Inflammatory macrophage treated with lipopolysaccharide for 4 hours (primary cell): Measurements from ENCODE around the gene PDLIM4.

Experiments
- DNase-seq: peaks from one replicate; pipeline ENCODE4 v3.0.0-alpha.2; 2020

PDLIM4 gene

DNA sequence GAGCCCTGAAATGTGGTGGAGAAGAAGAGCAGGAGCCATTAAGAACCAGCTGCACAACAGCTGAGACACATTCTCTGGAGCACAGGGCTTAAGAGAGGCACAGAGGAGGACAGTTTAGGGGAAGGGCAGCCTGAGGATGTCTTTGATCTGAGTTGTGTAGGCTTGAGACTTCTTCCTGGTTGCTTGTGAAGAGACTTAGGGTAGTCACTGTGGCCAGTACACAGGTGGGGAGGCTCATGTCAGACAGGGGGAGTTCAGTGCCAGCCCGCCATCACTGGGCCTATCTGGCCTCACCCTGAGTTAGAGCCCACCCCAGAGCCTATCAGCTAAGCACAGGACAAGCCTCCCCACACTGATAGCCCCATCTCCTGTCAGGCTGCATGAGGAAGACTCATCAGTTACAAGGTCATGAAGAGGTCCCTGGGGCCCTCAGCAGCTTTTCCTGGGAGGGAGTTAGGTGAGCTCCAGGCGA lies 56.5 kb downstream of the PDLIM4 start:
- no peak for DNase-seq

DNA sequence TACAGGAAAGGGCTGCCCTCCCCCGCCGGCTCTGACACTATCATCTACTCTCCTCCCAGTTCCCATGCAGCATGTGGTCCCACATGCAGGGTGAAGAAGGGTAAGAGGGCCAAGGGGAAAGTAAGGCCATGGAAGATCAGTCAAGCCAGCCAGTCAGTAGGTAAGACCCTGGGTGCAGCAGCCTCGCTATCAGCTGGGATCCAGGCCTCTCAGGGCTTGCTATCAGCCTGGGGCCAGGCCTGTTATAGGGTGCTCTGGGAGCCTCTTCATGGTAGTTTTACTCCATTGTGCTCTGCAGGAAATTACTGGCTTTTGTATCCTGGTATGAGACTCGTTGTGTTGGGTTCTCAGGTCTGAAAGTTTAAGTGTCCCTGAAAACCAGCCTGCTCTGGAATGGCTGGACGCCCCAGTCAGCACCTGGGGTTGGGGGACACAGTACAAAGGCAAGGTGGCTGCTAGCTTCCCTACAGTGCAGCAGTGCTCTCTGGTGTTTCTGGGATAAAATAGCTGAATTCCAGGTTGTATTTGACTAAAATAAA lies 58.1 kb downstream of the PDLIM4 start:
- no peak for DNase-seq

DNA sequence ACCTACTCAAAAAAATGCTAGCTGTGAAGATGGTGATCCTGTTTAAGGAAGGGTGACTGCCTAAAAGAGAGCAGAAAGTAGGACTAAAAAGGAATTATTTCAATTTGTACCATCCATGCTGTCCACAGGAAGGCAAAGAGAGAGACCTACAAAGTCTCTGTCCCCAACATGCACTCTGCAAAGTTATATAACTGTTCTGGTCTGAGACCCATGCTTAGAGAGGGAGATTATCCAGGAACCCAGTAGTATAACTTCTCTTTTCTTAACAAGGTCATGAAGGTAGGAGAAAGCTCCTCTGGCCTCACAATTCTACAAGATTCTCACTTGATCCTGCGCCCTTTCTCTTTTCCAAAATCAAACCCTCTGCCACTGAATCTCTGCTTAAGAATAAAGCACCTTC lies 62.5 kb downstream of the PDLIM4 start:
- DNase-seq, result no peak

DNA sequence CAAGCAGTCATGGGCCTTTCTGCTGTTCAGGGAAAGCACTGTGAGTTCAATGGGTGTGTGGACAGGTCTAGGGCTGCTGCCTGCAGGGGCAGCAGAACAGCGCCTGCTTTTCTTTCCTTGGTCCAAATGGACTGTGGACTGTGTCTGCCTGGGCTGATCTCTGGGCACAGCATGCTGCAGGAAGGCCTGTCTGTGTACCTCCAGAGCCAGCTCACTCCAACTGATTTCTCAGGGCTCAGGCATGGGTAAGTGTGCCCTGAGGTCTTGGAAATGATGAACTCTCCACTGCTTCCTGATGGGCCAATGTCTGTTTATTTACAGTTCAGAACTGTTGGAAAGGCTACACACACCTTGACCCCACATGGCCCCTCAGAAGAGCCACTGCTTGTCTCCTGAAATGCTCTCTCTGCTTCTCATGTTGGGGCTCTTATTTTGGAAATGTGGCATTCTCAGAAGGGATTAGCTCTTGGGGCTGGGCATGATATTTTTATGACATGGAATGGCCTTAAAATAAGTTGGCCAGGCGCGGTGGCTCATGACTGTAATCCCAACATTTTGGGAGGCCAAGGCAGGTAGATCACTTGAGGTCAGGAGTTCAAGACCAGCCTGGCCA lies 63.7 kb downstream of the PDLIM4 start:
- no peak for DNase-seq

DNA sequence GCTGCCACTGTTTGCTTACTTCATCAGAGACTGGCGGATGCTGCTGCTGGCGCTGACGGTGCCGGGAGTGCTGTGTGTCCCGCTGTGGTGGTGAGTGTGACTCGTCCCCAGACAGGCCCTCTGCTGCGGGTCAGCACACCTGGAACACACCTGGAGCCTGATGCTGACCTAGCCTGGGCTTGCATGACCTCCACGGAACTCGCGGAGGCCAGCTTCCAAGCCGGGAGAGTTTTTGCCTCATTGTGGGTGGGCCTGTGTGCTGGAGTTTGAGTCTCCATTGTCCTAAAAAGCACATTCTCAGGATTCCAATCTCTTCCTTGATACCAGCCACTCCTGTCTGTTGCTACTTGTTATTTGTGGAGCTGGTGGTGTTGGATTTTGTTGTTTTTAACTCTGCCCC lies 64.8 kb downstream of the PDLIM4 start:
- DNase-seq, result no peak
